Upper lobe of left lung (tissue), 4 donors: ENCODE results near the gene TCF12.

Experiments
- CTCF ChIP-seq, 6 experiments: fragments of 450-650 bp in 4 of 6; fragments of 200-600 bp in 2 of 6; sonication (generic) in 2 of 6; IDR thresholded peaks; one replicate each; pipeline ENCODE4 v1.5.1; 2016 to 2019; ENCODE audit warnings: antibody characterized with exemption in 6 of 6
- EP300 ChIP-seq, 4 donors: sonication (generic); formaldehyde crosslinking; IDR thresholded peaks; one replicate each; pipeline ENCODE4 v1.5.1; 2017; ENCODE audit warnings: antibody characterized with exemption in 4 of 4, control low read depth in 2 of 4
- POLR2A ChIP-seq, 4 donors: fragments of 450-650 bp; IDR thresholded peaks; one replicate each; pipeline ENCODE4 v1.5.1; 2016 to 2017; ENCODE audit warnings: antibody characterized with exemption in 4 of 4, mild to moderate bottlenecking in 2 of 4
- POLR2AphosphoS5 ChIP-seq, 2 donors: sonication (generic); formaldehyde crosslinking; IDR thresholded peaks; one replicate each; pipeline ENCODE4 v1.5.1; 2017; ENCODE audit warnings: antibody characterized with exemption in 2 of 2

DNA sequence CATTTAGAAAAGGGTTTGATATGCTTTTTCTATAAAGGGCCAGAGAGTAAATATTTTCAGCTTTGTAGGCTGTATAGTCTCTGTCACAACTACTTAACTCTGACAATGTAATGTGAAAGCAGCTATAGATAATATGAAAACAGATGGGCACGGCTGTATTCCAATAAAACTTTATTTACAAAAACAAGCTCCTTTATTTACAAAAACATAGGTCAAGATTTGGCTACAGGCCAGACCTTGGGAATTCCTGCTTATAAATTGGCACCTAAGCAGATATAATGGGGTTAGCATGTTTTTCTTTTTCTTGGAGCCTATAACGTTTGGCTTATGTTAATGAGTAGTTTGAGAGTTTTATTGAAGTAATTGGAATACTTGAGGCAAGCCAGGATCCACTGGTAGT lies 338.5 kb downstream of the TCF12 start:
- TF ChIP-seq CTCF (IDR thresholded peaks at IDR 0.05) (no peak), POLR2AphosphoS5 (IDR thresholded peaks at IDR 0.05) (no peak), POLR2A (IDR thresholded peaks at IDR 0.05) (no peak), EP300 (IDR thresholded peaks at IDR 0.05) (no peak)
